K562 (cell line): ENCODE results near the gene ZNF385C. TPM values are rescaled to one million over a fixed set of nuclear protein-coding genes. Genes with fewer than 3 reads are reported as not detected.

Experiments
- CAMTA2 ChIP-seq: fragments of 250-450 bp; sonication (Bioruptor Pico); conservative IDR thresholded peaks from 2 replicates; pipeline ENCODE4 v1.5.1; 2022
- FOXP1 ChIP-seq: sonication (generic); formaldehyde crosslinking; IDR thresholded peaks from 2 replicates; pipeline ENCODE4 v1.8.0; 2022; ENCODE audit warnings: mild to moderate bottlenecking, missing genetic modification reagents
- HNRNPLL ChIP-seq: fragments of 200-400 bp; formaldehyde crosslinking; IDR thresholded peaks from 2 replicates; pipeline ENCODE4 v1.6.1; 2017; ENCODE audit warnings: low read length, low read depth, mild to moderate bottlenecking; ENCODE audit not compliant: poor library complexity, severe bottlenecking
- KHSRP ChIP-seq: fragments of 450-650 bp; IDR thresholded peaks from 2 replicates; pipeline ENCODE4 v1.6.1; 2017
- MAX ChIP-seq: sonication (generic); formaldehyde crosslinking; IDR thresholded peaks from 2 replicates; pipeline ENCODE4 v1.9.0; 2022; ENCODE audit warnings: mild to moderate bottlenecking, missing genetic modification reagents
- MEIS2 ChIP-seq: fragments of 450-650 bp; IDR thresholded peaks from 2 replicates; pipeline ENCODE4 v1.6.1; 2014; ENCODE audit warnings: mild to moderate bottlenecking; ENCODE audit not compliant: partially characterized antibody
- NFRKB ChIP-seq: fragments of 450-650 bp; IDR thresholded peaks from 2 replicates; pipeline ENCODE4 v1.6.1; 2016; ENCODE audit warnings: low read depth
- PHF8 ChIP-seq: fragments of 200-600 bp; sonication (generic); IDR thresholded peaks from 2 replicates; pipeline ENCODE4 v1.6.1; 2012; ENCODE audit warnings: mixed run types, mild to moderate bottlenecking, inconsistent platforms, low read length, moderate library complexity, borderline replicate concordance
- POLR2AphosphoS5 ChIP-seq: IDR thresholded peaks from 2 replicates; pipeline ENCODE4 v1.6.1; 2011; ENCODE audit warnings: mild to moderate bottlenecking, low read depth, low read length, moderate library complexity; ENCODE audit not compliant: control insufficient read depth, insufficient read depth
- SMAD1 ChIP-seq: fragments of 150-350 bp; IDR thresholded peaks from 2 replicates; pipeline ENCODE4 v1.6.1; 2014; ENCODE audit warnings: low read length, low read depth; ENCODE audit not compliant: partially characterized antibody
- TAF1 ChIP-seq: IDR thresholded peaks from 2 replicates; pipeline ENCODE4 v1.6.1; 2011; ENCODE audit warnings: mild to moderate bottlenecking, low read length, moderate library complexity; ENCODE audit not compliant: insufficient read depth, control insufficient read depth, severe bottlenecking; ENCODE audit errors: extremely low read depth
- TCF7 ChIP-seq: sonication (generic); IDR thresholded peaks from 2 replicates; pipeline ENCODE4 v1.6.1; 2016; ENCODE audit warnings: antibody characterized with exemption, borderline replicate concordance
- TFAM ChIP-seq: fragments of 250-450 bp; sonication (Bioruptor Pico); conservative IDR thresholded peaks from 2 replicates; pipeline ENCODE4 v1.5.0; 2021; ENCODE audit warnings: mild to moderate bottlenecking, moderate library complexity
- TGIF2 ChIP-seq: sonication (generic); formaldehyde crosslinking; IDR thresholded peaks from 2 replicates; pipeline ENCODE4 v1.8.1; 2022; ENCODE audit warnings: mild to moderate bottlenecking, missing genetic modification reagents, moderate library complexity
- ZFX ChIP-seq: sonication (generic); formaldehyde crosslinking; IDR thresholded peaks from 2 replicates; pipeline ENCODE4 v1.8.0; 2022; ENCODE audit warnings: mild to moderate bottlenecking, missing genetic modification reagents, moderate library complexity
- ZNF398 ChIP-seq: fragments of 250-450 bp; sonication (Bioruptor Pico); IDR thresholded peaks from 2 replicates; pipeline ENCODE4 v1.8.0; 2021; ENCODE audit warnings: moderate library complexity, mild to moderate bottlenecking, inconsistent platforms
- ZNF77 ChIP-seq: fragments of 250-450 bp; sonication (Bioruptor Pico); IDR thresholded peaks from 2 replicates; pipeline ENCODE4 v1.5.0; 2020
- polyA plus RNA-seq, 8 experiments: library from polyadenylated mRNA; depleted of rRNA in 4 of 8; stranded (reverse) in 5 of 8; unstranded in 3 of 8; fragments of >200 nt; fragmentation: Nextera tagmentation in 2 of 8; fragmentation: Illumina TruSeq in 1 of 8; extraction: Ambion mirVana in 2 of 8; extraction: Trizol in 1 of 8; gene quantifications; 2 replicates each; pipeline versions ENCODE4 v1.2.1 to v1.2.3, GENCODE V29; 2011 to 2014; ENCODE audit warnings: inconsistent platforms in 1 of 8, missing spikeins in 1 of 8
- total RNA-seq, 7 experiments: library from RNA; depleted of rRNA in 6 of 7; stranded (reverse); fragments of >200 nt in 6 of 7; fragmentation: Illumina TruSeq in 2 of 7; extraction: Trizol in 2 of 7; gene quantifications; 2 replicates each; pipeline versions ENCODE4 v1.2.1 to v1.2.3, GENCODE V29; 2011 to 2021; ENCODE audit warnings: low replicate concordance in 1 of 7
- TF ChIP-seq, protein P1 (sequence below): fragments of 200-800 bp; sonication (Bioruptor generic); IDR thresholded peaks from 2 replicates; pipeline ENCODE4 v1.6.1; 2017; ENCODE audit warnings: missing genetic modification characterization, missing compliant biosample characterization
- TF ChIP-seq, protein P2 (sequence below): fragments of 200-800 bp; sonication (Bioruptor generic); IDR thresholded peaks from 2 replicates; pipeline ENCODE4 v1.6.1; 2017; ENCODE audit warnings: missing genetic modification characterization, missing compliant biosample characterization
- TF ChIP-seq, protein P3 (sequence below): conservative IDR thresholded peaks from 2 replicates; pipeline ENCODE4 v1.6.1; 2011; ENCODE audit warnings: low read depth, mild to moderate bottlenecking, low read length; ENCODE audit not compliant: control insufficient read depth

The ZNF385C gene
- total and polyA plus RNA-seq, 9 of the 15 experiments (the other 6 are each of a cell fraction or from before 2014, with no cell fraction given) = 0.03 to 0.35 (median 0.18) TPM; not detected in 1

GRCh38 chr17:42120770-42121769 lies 22.8 kb upstream of the ZNF385C start, which contains the start of gene KAT2A (continued):
- TF ChIP-seq PHF8 (peak; percentile 62; the same call in 1 of the 2 replicates), KHSRP (no peak), ZNF77 (CRISPR knock-in tag) (no peak), HNRNPLL (peak; percentile 80), TCF7 (no peak), NFRKB (no peak), MAX (CRISPR knock-in tag) (peak; percentile 85), ZNF398 (no peak), CAMTA2 (CRISPR knock-in tag) (no peak), FOXP1 (CRISPR knock-in tag) (no peak), ZFX (CRISPR knock-in tag) (peak; percentile 70), TGIF2 (no peak), SMAD1 (peak; percentile 15), MEIS2 (peak; percentile 76), TAF1 (peak; percentile 39), POLR2AphosphoS5 (peak; percentile 46; the same call in 1 of the 2 replicates), TFAM (CRISPR knock-in tag) (no peak)
- TF ChIP-seq, protein P1, sequence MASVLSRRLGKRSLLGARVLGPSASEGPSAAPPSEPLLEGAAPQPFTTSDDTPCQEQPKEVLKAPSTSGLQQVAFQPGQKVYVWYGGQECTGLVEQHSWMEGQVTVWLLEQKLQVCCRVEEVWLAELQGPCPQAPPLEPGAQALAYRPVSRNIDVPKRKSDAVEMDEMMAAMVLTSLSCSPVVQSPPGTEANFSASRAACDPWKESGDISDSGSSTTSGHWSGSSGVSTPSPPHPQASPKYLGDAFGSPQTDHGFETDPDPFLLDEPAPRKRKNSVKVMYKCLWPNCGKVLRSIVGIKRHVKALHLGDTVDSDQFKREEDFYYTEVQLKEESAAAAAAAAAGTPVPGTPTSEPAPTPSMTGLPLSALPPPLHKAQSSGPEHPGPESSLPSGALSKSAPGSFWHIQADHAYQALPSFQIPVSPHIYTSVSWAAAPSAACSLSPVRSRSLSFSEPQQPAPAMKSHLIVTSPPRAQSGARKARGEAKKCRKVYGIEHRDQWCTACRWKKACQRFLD (CRISPR knock-in tag) = no peak
- TF ChIP-seq, protein P2, sequence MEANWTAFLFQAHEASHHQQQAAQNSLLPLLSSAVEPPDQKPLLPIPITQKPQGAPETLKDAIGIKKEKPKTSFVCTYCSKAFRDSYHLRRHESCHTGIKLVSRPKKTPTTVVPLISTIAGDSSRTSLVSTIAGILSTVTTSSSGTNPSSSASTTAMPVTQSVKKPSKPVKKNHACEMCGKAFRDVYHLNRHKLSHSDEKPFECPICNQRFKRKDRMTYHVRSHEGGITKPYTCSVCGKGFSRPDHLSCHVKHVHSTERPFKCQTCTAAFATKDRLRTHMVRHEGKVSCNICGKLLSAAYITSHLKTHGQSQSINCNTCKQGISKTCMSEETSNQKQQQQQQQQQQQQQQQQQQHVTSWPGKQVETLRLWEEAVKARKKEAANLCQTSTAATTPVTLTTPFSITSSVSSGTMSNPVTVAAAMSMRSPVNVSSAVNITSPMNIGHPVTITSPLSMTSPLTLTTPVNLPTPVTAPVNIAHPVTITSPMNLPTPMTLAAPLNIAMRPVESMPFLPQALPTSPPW (CRISPR knock-in tag) = peak; percentile 88
- TF ChIP-seq, protein P3, sequence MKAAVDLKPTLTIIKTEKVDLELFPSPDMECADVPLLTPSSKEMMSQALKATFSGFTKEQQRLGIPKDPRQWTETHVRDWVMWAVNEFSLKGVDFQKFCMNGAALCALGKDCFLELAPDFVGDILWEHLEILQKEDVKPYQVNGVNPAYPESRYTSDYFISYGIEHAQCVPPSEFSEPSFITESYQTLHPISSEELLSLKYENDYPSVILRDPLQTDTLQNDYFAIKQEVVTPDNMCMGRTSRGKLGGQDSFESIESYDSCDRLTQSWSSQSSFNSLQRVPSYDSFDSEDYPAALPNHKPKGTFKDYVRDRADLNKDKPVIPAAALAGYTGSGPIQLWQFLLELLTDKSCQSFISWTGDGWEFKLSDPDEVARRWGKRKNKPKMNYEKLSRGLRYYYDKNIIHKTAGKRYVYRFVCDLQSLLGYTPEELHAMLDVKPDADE = peak; percentile 93
